Measurements from ENCODE around the gene C10orf71. TPM values are rescaled to one million over a fixed set of nuclear protein-coding genes. Genes with fewer than 3 reads are reported as not detected.

Gene C10orf71
- total RNA-seq, 1 experiment from 2014 or later: not detected

DNA sequence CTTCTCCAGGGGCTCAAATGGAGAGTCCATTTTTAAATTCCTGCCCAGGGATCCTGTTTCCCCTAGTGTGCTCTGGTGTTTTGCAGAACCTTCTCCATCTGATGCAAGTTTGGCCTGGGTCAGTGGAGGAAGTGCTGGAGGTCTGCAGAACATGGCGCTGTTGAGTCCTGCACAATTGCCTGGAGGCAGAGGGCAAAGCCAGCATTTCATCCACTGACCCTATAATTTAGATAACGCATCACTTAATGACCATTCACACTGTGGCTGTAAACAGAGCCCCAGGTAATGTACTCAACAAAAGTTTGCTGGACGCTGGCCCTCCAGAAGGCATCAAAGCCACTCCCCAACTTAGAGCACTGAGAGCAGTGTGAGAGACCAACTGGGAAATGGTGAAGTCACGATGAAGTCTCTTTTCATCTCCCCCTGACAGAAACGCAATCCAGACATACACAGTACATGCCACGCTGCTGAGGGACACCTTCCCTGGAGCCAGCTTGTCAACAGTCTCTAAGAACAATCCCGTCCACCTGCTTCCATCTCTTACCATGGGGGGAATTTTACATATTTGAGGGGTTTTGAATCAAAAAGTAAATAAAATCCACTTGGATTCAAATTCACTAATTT is 13.4 kb downstream of the C10orf71 start:
- H3K79me2 ChIP-seq (ENCODE audit: insufficient read depth, low read length): no peaks in the 10 kb centered on the region
- H3K4me1 ChIP-seq (ENCODE audit: control insufficient read depth in 1 of 2, insufficient read depth in 2 of 2, low read length in 2 of 2): no peaks in the 10 kb centered on the region
- ChIA-PET RAD21 (ENCODE audit: low non-redundant PET in 1 of 2, low total read pairs in 2 of 2, uncharacterized antibody in 2 of 2, unreplicated experiment in 2 of 2) (no interaction called here), CTCF (no interaction called here), POLR2A (no interaction called here)
- ATAC-seq (no peak), DNase-seq (ENCODE audit: low read depth, low spot score) (no peak)
- TF ChIP-seq, protein P1, sequence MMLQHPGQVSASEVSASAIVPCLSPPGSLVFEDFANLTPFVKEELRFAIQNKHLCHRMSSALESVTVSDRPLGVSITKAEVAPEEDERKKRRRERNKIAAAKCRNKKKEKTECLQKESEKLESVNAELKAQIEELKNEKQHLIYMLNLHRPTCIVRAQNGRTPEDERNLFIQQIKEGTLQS (IDR thresholded peaks at IDR 0.05): no peak
- no peak for TF ChIP-seq EZH2 (IDR thresholded peaks at IDR 0.05)
- TF ChIP-seq, protein P2, sequence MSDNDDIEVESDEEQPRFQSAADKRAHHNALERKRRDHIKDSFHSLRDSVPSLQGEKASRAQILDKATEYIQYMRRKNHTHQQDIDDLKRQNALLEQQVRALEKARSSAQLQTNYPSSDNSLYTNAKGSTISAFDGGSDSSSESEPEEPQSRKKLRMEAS (IDR thresholded peaks at IDR 0.05): no peak
- no peak for TF ChIP-seq JUND (IDR thresholded peaks at IDR 0.05)
- TF ChIP-seq ZNF274 (IDR thresholded peaks at IDR 0.05; ENCODE audit: low read depth, low read length): no peak
- TF ChIP-seq POLR2AphosphoS5 (IDR thresholded peaks at IDR 0.05; ENCODE audit: low read depth, low read length): no peak
- no peak for TF ChIP-seq POLR2A (IDR thresholded peaks at IDR 0.05; ENCODE audit: borderline replicate concordance, extremely low read depth, insufficient read depth, insufficient read length)
- no peak for TF ChIP-seq EZH2phosphoT487 (IDR thresholded peaks at IDR 0.05; ENCODE audit: borderline replicate concordance)
- no peak for TF ChIP-seq CEBPB (IDR thresholded peaks at IDR 0.05; ENCODE audit: low read depth)
- TF ChIP-seq RAD21 (IDR thresholded peaks at IDR 0.05; ENCODE audit: low read depth): no peak
- no peak for TF ChIP-seq EGR1 (IDR thresholded peaks at IDR 0.05; ENCODE audit: low read depth)
- no peak for TF ChIP-seq FOSL1 (IDR thresholded peaks at IDR 0.05; ENCODE audit: low read depth)
- TF ChIP-seq SP1 (IDR thresholded peaks at IDR 0.05; ENCODE audit: low read depth): no peak
- TF ChIP-seq, protein P3, sequence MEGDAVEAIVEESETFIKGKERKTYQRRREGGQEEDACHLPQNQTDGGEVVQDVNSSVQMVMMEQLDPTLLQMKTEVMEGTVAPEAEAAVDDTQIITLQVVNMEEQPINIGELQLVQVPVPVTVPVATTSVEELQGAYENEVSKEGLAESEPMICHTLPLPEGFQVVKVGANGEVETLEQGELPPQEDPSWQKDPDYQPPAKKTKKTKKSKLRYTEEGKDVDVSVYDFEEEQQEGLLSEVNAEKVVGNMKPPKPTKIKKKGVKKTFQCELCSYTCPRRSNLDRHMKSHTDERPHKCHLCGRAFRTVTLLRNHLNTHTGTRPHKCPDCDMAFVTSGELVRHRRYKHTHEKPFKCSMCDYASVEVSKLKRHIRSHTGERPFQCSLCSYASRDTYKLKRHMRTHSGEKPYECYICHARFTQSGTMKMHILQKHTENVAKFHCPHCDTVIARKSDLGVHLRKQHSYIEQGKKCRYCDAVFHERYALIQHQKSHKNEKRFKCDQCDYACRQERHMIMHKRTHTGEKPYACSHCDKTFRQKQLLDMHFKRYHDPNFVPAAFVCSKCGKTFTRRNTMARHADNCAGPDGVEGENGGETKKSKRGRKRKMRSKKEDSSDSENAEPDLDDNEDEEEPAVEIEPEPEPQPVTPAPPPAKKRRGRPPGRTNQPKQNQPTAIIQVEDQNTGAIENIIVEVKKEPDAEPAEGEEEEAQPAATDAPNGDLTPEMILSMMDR (IDR thresholded peaks at IDR 0.05 in 2 of 3, conservative IDR thresholded peaks at IDR 0.05 in 1 of 3; ENCODE audit: borderline replicate concordance in 1 of 3, insufficient read depth in 1 of 3, low read depth in 2 of 3, low read length in 2 of 3): no peak
- TF ChIP-seq ELF1 (IDR thresholded peaks at IDR 0.05; ENCODE audit: borderline replicate concordance, low read depth): no peak
- TF ChIP-seq, protein P4, sequence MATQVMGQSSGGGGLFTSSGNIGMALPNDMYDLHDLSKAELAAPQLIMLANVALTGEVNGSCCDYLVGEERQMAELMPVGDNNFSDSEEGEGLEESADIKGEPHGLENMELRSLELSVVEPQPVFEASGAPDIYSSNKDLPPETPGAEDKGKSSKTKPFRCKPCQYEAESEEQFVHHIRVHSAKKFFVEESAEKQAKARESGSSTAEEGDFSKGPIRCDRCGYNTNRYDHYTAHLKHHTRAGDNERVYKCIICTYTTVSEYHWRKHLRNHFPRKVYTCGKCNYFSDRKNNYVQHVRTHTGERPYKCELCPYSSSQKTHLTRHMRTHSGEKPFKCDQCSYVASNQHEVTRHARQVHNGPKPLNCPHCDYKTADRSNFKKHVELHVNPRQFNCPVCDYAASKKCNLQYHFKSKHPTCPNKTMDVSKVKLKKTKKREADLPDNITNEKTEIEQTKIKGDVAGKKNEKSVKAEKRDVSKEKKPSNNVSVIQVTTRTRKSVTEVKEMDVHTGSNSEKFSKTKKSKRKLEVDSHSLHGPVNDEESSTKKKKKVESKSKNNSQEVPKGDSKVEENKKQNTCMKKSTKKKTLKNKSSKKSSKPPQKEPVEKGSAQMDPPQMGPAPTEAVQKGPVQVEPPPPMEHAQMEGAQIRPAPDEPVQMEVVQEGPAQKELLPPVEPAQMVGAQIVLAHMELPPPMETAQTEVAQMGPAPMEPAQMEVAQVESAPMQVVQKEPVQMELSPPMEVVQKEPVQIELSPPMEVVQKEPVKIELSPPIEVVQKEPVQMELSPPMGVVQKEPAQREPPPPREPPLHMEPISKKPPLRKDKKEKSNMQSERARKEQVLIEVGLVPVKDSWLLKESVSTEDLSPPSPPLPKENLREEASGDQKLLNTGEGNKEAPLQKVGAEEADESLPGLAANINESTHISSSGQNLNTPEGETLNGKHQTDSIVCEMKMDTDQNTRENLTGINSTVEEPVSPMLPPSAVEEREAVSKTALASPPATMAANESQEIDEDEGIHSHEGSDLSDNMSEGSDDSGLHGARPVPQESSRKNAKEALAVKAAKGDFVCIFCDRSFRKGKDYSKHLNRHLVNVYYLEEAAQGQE (IDR thresholded peaks at IDR 0.05; ENCODE audit: low read depth): no peak
- no peak for TF ChIP-seq YY1 (IDR thresholded peaks at IDR 0.05; ENCODE audit: extremely low read depth, insufficient replicate concordance, low read depth, low read length)
- TF ChIP-seq, protein P5, sequence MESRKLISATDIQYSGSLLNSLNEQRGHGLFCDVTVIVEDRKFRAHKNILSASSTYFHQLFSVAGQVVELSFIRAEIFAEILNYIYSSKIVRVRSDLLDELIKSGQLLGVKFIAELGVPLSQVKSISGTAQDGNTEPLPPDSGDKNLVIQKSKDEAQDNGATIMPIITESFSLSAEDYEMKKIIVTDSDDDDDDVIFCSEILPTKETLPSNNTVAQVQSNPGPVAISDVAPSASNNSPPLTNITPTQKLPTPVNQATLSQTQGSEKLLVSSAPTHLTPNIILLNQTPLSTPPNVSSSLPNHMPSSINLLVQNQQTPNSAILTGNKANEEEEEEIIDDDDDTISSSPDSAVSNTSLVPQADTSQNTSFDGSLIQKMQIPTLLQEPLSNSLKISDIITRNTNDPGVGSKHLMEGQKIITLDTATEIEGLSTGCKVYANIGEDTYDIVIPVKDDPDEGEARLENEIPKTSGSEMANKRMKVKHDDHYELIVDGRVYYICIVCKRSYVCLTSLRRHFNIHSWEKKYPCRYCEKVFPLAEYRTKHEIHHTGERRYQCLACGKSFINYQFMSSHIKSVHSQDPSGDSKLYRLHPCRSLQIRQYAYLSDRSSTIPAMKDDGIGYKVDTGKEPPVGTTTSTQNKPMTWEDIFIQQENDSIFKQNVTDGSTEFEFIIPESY (IDR thresholded peaks at IDR 0.05; ENCODE audit: extremely low read depth, insufficient replicate concordance, low read length): no peak
- no peak for TF ChIP-seq ZFX (IDR thresholded peaks at IDR 0.05)
- no peak for TF ChIP-seq TCF7L2 (IDR thresholded peaks at IDR 0.05; ENCODE audit: borderline replicate concordance, extremely low read depth, insufficient read depth, insufficient read length)
- H3K27ac ChIP-seq (ENCODE audit: low read depth, low read length): no peak overlapping the region
- peaks cover 23% of the 10 kb centered on the region; the same call in 1 of the 2 replicates for H3K27me3 ChIP-seq (ENCODE audit: insufficient read depth, low read length)
- no peak overlapping the region for H2AFZ ChIP-seq (ENCODE audit: low read depth, low read length, poor library complexity, severe bottlenecking)
- no peak overlapping the region for H3K4me3 ChIP-seq (replicated peaks in 1 of 2; ENCODE audit: low read depth in 1 of 2, low read length in 2 of 2)
- H3K36me3 ChIP-seq (ENCODE audit: control insufficient read depth in 1 of 2, insufficient read depth in 2 of 2, low read length in 2 of 2): no peaks in the 10 kb centered on the region
- H4K20me1 ChIP-seq (ENCODE audit: insufficient read depth): no peaks in the 10 kb centered on the region
- no TSS peak for BruUV-seq (replicated peaks)
- no peaks in the 10 kb centered on the region for H3K9me3 ChIP-seq (ENCODE audit: control insufficient read depth in 1 of 2, insufficient read depth in 1 of 2, low read depth in 1 of 2, low read length in 2 of 2)
- intact Hi-C loops (cut with micrococcal nuclease): no loop called here
- H3K9ac ChIP-seq (ENCODE audit: low read length): no peak overlapping the region
- no peak overlapping the region for H3K4me2 ChIP-seq (ENCODE audit: low read length)
- H3K9me2 ChIP-seq (ENCODE audit: insufficient read depth): no peaks in the 10 kb centered on the region

Data from HCT116 (cell line).